GM12878 (cell line): ENCODE results near the gene NACA2. TPM values are rescaled to one million over a fixed set of nuclear protein-coding genes. Genes with fewer than 3 reads are reported as not detected.
"Not testable (repeated sequence)": the region's sequence is repeated elsewhere in the genome, so short reads cannot be mapped to it uniquely, and the experiment has no call there.

Source experiments
- ATAC-seq: fragments of 200-7000 bp; cut with Tn5 transposase; 3 replicates; pipeline ENCODE4 v1.9.1; 2020; ENCODE audit warnings: mild to moderate bottlenecking, moderate library complexity
- BruUV-seq: library from RNA; stranded (reverse); fragments of 400-500 nt; replicated peaks from 2 replicates; lab custom pipeline; 2021; lab: Mats Ljungman, UMichigan
- CTCF ChIA-PET: fragments of 300-600 bp; sonication (Branson Sonifier 250); formaldehyde crosslinking; extraction: SDS; loops from one replicate; lab custom pipeline; 2021; ENCODE audit warnings: inconsistent platforms; lab: Yijun Ruan, JAX
- POLR2A ChIA-PET: fragments of 350-600 bp; formaldehyde crosslinking; extraction: SDS; loops from one replicate; lab custom pipeline; 2021; ENCODE audit warnings: inconsistent platforms; lab: Charles Lee
- RAD21 ChIA-PET: fragments of 300-600 bp; sonication (Branson Sonifier 250); formaldehyde crosslinking; loops from one replicate; lab custom pipeline; 2023; ENCODE audit warnings: antibody characterized with exemption; ENCODE audit not compliant: unreplicated experiment; lab: Charles Lee
- SMC1A ChIA-PET: fragments of 300-600 bp; sonication (Branson Sonifier 250); formaldehyde crosslinking; loops from one replicate; lab custom pipeline; 2023; ENCODE audit not compliant: unreplicated experiment, uncharacterized antibody; lab: Charles Lee
- DNase-seq: peaks from one replicate; pipeline ENCODE4 v3.0.0-alpha.2; 2011; ENCODE audit warnings: low read depth, low spot score
- FAIRE-seq: peaks from 3 replicates; lab custom pipeline; 2011; peaks lifted over from hg19 to GRCh38; lab: Jason Lieb, UNC
- H2AFZ ChIP-seq: 2 replicates; pipeline ENCODE4 v1.6.0; 2011; ENCODE audit warnings: low read depth, low read length, control low read depth; ENCODE audit not compliant: control insufficient read depth
- H3K27ac ChIP-seq: 2 replicates; pipeline ENCODE4 v1.5.1; 2011; ENCODE audit warnings: control low read depth; ENCODE audit not compliant: control insufficient read depth, insufficient read depth
- H3K27me3 ChIP-seq, 2 experiments: replicated peaks in 1 of 2; 2 replicates each; pipeline versions ENCODE4 v1.6.0 to v1.6.1; 2011; ENCODE audit warnings: low read length in 1 of 2; ENCODE audit not compliant: control insufficient read depth in 2 of 2, insufficient read depth in 2 of 2
- H3K36me3 ChIP-seq, 2 experiments: 2 replicates each; pipeline ENCODE4 v1.5.1; 2011; ENCODE audit warnings: low read length in 1 of 2; ENCODE audit not compliant: control insufficient read depth in 2 of 2, insufficient read depth in 2 of 2
- H3K4me1 ChIP-seq: 2 replicates; pipeline ENCODE4 v1.6.1; 2011; ENCODE audit warnings: mild to moderate bottlenecking, low read length, moderate library complexity, mixed read lengths; ENCODE audit not compliant: control insufficient read depth, insufficient read depth
- H3K4me2 ChIP-seq: 2 replicates; pipeline ENCODE4 v1.6.0; 2011; ENCODE audit warnings: control low read depth; ENCODE audit not compliant: control insufficient read depth, insufficient read depth
- H3K4me3 ChIP-seq: fragments of 200-600 bp; sonication (generic); 2 replicates; pipeline ENCODE4 v1.5.1; 2016
- H3K79me2 ChIP-seq: 2 replicates; pipeline ENCODE4 v1.6.0; 2011; ENCODE audit warnings: low read length; ENCODE audit not compliant: control insufficient read depth, insufficient read depth
- H3K9ac ChIP-seq: 2 replicates; pipeline ENCODE4 v1.8.0; 2011; ENCODE audit warnings: low read length, control low read depth, mixed read lengths; ENCODE audit not compliant: control insufficient read depth, insufficient read depth
- H3K9me3 ChIP-seq: replicated peaks from 3 replicates; pipeline ENCODE4 v1.5.1; 2011; ENCODE audit warnings: mild to moderate bottlenecking, low read length; ENCODE audit not compliant: control insufficient read depth, insufficient read depth
- H4K20me1 ChIP-seq: 2 replicates; pipeline ENCODE4 v1.6.0; 2011; ENCODE audit not compliant: control insufficient read depth, insufficient read depth
- ETV6 ChIP-seq, 2 experiments: fragments of 450-650 bp in 1 of 2; IDR thresholded peaks in 1 of 2; conservative IDR thresholded peaks in 1 of 2; 2 replicates each; pipeline ENCODE4 v1.6.1; 2014; ENCODE audit warnings: antibody characterized with exemption in 1 of 2, borderline replicate concordance in 1 of 2, low read depth in 1 of 2, mild to moderate bottlenecking in 1 of 2, moderate library complexity in 1 of 2
- NFXL1 ChIP-seq: fragments of 450-650 bp; IDR thresholded peaks from 2 replicates; pipeline ENCODE4 v1.6.1; 2017; ENCODE audit warnings: antibody characterized with exemption, mild to moderate bottlenecking, borderline replicate concordance
- WGBS: methylation state at CpG from one replicate; pipeline ENCODE4 v1.1.6; 2016; ENCODE audit warnings: low lambda C conversion rate; ENCODE audit not compliant: insufficient replicate concordance, insufficient coverage; ENCODE audit errors: missing lambda C conversion rate; 5-methylcytosine and 5-hydroxymethylcytosine counted together
- in situ Hi-C: fragments of 300-500 bp; cut with MboI; formaldehyde crosslinking; loops from 9 replicates; pipeline ENCODE4 v1.14.3; 2018; ENCODE audit warnings: mixed read lengths
- intact Hi-C: fragments of 100-400 bp; cut with micrococcal nuclease; formaldehyde crosslinking; loops from one replicate; pipeline ENCODE4 v1.14.2; 2022; ENCODE audit not compliant: unreplicated experiment
- polyA plus RNA-seq, 11 experiments: library from polyadenylated mRNA; depleted of rRNA in 4 of 11; unstranded in 6 of 11; stranded (reverse) in 5 of 11; fragments of >200 nt; fragmentation: Nextera tagmentation in 4 of 11; fragmentation: Illumina TruSeq in 1 of 11; extraction: Ambion mirVana in 4 of 11; extraction: Trizol in 1 of 11; gene quantifications; 1 replicate in 1 of 11; 2 replicates in 10 of 11; pipeline versions ENCODE4 v1.2.1 to v1.2.3, GENCODE V29; 2011 to 2016; ENCODE audit warnings: inconsistent platforms in 2 of 11, missing spikeins in 2 of 11, low read depth in 1 of 11
- total RNA-seq, 4 experiments: library from RNA; depleted of rRNA in 3 of 4; stranded (reverse); fragments of >200 nt in 3 of 4; fragmentation: Illumina TruSeq in 1 of 4; extraction: Trizol in 1 of 4; gene quantifications; 2 replicates each; pipeline versions ENCODE4 v1.2.1 to v1.2.3, GENCODE V29; 2013 to 2021

Gene NACA2
- total and polyA plus RNA-seq, 10 of the 15 experiments (the other 5 are each of a cell fraction or from before 2014, with no cell fraction given): 0.16 to 0.68 (median 0.36) TPM; not detected in 4

DNA sequence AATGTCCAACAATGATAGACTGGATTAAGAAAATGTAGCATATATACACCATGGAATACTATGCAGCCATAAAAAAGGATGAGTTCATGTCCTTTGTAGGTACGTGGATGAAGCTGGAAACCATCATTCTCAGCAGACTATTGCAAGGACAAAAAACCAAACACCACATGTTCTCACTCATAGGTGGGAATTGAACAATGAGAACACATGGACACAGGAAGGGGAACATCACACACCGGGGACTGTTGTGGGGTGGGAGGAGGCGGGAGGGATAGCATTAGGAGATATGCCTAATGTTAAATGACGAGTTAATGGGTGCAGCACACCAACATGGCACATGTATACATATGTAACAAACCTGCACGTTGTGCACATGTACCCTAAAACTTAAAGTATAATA lies 24.6 kb downstream of the NACA2 start:
- ChIA-PET CTCF (interaction anchor here (1.0 kb wide), 1 partner anchor 17 kb away, joined by 3 read pairs; no protein-coding TSS in a partner anchor), POLR2A (interaction anchor here (0.6 kb wide), 1 partner anchor 154 kb away, joined by 4 read pairs; no protein-coding TSS in a partner anchor)
- H3K36me3 ChIP-seq, H3K4me2 ChIP-seq, RAD21 ChIA-PET, in situ Hi-C loops, H2AFZ ChIP-seq, H3K9me3 ChIP-seq, DNase-seq, H3K27ac ChIP-seq, ATAC-seq, FAIRE-seq, H3K9ac ChIP-seq, intact Hi-C loops, H4K20me1 ChIP-seq, H3K79me2 ChIP-seq, SMC1A ChIA-PET, H3K4me1 ChIP-seq, H3K4me3 ChIP-seq, H3K27me3 ChIP-seq, BruUV-seq: not testable (repeated sequence)
- WGBS: 31% methylated on average over 5 of the region's 5 CpGs

- TF ChIP-seq ETV6 (conservative IDR thresholded peaks at IDR 0.05 in 1 of 2, IDR thresholded peaks at IDR 0.05 in 1 of 2; ENCODE audit: borderline replicate concordance in 1 of 2, low read depth in 1 of 2): peak in 1 of 2 experiments; percentile 89; a peak in 1 of 4 replicates
- TF ChIP-seq NFXL1: peak; percentile 91
- ATAC-seq, SMC1A ChIA-PET, H3K36me3 ChIP-seq, H3K79me2 ChIP-seq, H3K4me1 ChIP-seq, RAD21 ChIA-PET, H3K27me3 ChIP-seq, H3K27ac ChIP-seq, in situ Hi-C loops, CTCF ChIA-PET, H3K4me3 ChIP-seq, DNase-seq, BruUV-seq, intact Hi-C loops, POLR2A ChIA-PET, H2AFZ ChIP-seq, H3K9me3 ChIP-seq, H3K9ac ChIP-seq, H4K20me1 ChIP-seq, H3K4me2 ChIP-seq, FAIRE-seq: not testable (repeated sequence)
Measured at GRCh38 chr17:61565850-61566249, 25.2 kb downstream of the NACA2 start.
